HK-2 (cell line): ENCODE measurements around the gene S100Z.
"Not testable (repeated sequence)": the region's sequence is repeated elsewhere in the genome, so short reads cannot be mapped to it uniquely, and the experiment has no call there.

ENCODE experiments used
- DNase-seq: peaks from one replicate; pipeline ENCODE4 v3.0.0-alpha.2; 2018; ENCODE audit not compliant: unreplicated experiment

The S100Z gene

DNA sequence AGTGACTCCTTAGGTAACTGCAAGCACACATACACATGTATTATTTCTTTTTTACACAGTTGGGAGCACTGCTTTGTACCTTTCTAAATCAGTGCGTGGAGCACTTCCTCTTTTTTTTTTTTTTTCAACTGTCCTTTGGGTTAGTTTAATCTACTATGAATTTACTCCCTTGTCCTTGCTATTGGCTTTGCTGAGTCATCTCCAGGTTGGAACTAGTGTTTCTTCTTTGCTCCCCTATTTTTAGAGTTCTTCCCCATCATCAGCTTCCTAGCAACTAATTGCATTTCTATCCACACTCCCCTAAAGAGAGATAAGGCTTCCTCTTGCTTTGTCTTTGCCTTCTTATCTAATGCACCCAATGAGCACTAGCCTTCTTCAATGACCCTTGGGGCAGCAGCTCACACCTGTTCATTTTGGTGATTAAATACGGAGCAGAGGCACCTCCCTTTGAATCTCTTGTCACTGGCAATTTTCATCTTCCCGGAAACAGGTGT is 24.3 kb downstream of the S100Z start:
- no peak for DNase-seq

DNA sequence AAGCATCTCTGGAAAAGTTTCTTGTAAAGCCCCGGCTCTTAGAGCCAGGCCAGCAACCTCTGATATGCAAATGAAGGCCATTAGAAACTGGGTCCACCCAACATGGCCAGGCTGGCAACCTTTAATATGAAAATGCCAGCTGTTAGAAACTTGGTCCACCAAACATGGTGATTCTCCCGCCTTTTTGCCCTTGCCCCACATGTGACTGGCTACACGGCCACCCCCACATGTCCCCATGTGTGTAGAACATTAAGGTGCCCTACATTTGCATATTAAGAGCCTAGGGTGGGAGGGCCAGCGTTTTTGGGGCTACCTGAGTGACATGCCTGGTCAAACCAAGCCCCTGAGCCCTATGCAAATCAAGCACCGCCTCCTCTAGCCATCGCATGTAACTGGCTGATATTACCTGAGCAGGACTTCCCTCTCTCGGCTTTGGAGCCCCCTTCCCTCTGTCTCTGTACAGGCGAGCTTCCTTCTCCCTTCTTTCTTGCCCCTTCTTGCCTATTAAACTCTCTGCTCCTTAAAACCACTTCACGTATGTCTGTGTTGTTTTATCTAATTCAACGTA is 39.0 kb downstream of the S100Z start:
- no peak for DNase-seq

GRCh38 chr5:76893294-76893693 is 43.5 kb downstream of the S100Z start:
- DNase-seq: no peak

- no peak for DNase-seq
These were observed 46.4 kb downstream of the S100Z start for GRCh38 chr5:76896196-76896595.

GRCh38 chr5:76901522-76901921 is 51.7 kb downstream of the S100Z start:
- DNase-seq: no peak

GRCh38 chr5:76908166-76908565 is 58.4 kb downstream of the S100Z start:
- no peak for DNase-seq

- not testable (repeated sequence) for DNase-seq
These were observed 60.6 kb downstream of the S100Z start for GRCh38 chr5:76910344-76910933.

DNA sequence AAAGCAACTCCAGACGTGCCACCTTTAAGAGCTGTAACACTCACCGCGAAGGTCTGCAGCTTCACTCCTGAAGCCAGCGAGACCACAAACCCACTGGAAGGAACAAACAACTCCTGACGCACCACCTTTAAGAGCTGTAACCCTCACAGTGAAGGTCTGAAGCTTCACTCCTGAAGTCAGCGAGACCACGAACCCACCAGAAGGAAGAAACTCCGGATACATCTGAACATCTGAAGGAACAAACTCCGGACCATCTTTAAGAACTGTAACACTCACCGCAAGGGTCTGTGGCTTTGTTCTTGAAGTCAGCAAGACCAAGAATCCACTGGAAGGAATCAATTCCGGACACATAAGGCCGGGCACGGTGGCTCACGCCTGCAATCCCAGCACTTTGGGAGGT is 64.9 kb downstream of the S100Z start:
- not testable (repeated sequence) for DNase-seq

GRCh38 chr5:76918539-76918938 is 68.7 kb downstream of the S100Z start:
- no peak for DNase-seq

DNA sequence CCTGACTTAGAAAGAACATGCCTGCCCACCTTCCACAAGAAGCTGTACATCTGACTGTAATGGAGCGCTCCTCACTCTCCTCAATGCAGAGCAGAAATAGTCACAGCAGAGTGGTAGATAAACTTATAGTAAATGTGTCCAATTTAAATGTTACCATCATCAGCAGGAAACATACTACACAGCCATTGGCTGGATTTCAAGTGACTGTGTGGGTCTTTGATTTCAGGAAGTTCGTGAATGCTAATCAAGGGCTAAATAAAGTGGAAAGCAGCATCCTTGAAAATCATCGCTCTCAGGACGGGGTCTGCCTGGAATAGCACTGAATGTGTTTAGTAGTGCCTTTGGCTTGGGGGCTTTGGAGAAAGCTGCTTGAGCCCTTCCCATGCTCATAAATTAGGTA is 70.7 kb downstream of the S100Z start:
- no peak for DNase-seq

DNA sequence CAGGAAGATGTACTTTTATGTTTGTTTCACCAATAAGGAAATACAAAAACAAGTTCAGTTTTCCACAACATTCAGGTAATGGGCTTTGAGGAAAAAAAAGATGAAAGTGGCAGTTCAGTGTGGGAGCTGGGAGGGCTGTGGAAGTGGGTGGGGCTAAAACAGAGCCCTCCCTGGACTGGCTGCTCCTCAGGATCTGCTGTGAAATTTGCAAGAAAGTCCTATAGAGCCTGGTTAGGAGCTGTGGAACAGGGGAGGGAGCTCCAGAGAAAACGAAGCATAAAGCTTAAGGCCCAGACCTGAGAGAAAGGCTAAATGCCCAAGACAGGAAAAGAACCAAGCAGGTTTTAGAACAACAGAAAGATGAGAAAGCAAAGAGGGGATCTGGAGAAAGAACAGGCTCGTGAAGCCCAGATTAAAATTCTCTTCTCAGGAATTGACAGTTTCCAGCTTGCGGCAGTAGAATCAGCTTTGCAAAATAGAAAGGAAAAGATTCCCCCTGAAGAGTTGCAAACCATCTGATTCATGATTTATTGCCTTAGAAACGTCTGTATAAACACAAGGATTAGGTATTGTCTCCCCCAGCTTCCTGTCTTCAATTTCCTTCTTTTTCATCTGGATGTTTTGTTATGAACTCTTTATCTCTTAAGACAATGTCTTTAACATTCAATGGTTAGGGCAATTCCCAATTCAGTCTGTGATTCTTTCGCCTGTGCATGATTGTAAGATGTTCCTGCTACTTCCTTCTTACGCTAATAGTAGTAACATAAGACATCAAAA is 76.7 kb downstream of the S100Z start:
- DNase-seq: no peak

DNA sequence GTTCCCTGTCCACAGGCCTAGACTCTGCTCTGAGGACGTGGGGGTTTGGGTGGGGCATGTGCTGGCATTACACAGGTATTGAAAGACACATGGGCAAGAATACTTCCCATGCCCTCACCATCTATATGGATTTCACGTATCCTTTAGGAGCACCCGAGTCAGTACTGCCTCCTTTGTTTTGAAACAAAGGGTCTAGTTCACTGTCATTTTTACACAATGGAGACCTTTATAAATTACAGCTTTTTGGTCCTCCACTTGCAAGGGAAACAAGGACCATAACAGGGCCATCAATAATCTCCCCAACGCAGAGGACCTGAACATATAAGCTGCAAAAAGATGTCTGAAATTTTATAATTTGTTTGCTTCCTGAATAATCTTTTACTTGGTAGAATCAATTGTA is 78.1 kb downstream of the S100Z start:
- no peak for DNase-seq

DNA sequence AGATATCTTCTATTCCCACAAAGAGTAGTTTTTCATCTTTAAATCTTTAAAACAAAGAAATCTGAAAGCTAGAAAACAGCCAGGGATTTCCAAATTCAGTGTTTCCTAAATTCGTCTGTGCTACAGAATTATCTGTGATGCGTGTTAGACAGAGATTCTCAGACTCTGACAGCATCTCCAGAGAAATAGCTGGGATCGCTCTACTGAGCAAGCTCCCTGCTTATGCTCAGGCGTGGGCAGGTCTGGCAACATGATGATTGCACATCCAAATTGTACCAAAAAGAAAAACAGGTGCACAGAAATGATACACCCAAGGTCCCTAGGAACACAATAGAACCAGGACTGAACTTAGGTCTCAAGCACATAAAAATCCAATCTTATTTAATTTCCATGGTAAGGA is 80.3 kb downstream of the S100Z start:
- no peak for DNase-seq

GRCh38 chr5:76938177-76938576 is 88.4 kb downstream of the S100Z start:
- DNase-seq: no peak

GRCh38 chr5:76941000-76941399 is 91.2 kb downstream of the S100Z start:
- no peak for DNase-seq

GRCh38 chr5:76941442-76941841 is 91.6 kb downstream of the S100Z start:
- no peak for DNase-seq

DNA sequence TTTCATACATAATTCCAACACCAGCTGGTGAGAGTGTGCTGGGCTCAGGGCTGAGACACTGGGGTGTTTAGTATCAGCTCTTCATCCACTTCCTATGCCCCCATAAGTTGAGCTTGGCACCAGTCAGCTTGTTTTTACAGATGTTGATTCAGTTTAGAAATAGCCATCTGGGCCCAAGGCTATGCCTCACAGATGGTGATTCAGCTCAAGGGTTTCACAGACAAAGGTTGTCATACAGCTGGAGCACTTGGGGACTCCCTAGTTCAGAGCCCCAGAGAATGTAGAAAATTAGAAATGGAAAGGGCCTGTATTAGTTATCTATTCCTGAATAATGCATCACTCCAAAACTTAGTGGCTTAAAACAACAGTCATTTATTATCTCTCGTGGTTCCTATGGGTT is 92.8 kb downstream of the S100Z start:
- DNase-seq: no peak

GRCh38 chr5:76943006-76943405 is 93.2 kb downstream of the S100Z start:
- no peak for DNase-seq

DNA sequence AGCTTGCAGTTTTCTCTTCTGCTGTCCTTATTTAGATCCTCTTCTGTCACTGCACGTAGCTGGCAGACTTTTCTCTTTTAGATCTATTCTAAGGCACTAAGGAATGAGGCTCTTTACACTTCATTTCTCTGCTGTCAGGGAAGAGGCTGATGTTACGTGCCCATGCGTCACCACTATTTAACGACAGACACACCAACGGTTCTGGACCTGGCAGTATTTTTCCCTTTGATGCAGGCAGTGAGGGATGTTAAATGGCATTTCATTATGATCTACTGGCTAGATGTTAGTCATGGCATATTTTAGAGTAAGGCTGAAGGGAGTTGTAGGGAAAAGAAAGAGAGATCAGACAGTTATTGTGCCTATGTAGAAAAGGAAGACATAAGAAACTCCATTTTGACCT is 94.8 kb downstream of the S100Z start:
- DNase-seq: no peak

DNA sequence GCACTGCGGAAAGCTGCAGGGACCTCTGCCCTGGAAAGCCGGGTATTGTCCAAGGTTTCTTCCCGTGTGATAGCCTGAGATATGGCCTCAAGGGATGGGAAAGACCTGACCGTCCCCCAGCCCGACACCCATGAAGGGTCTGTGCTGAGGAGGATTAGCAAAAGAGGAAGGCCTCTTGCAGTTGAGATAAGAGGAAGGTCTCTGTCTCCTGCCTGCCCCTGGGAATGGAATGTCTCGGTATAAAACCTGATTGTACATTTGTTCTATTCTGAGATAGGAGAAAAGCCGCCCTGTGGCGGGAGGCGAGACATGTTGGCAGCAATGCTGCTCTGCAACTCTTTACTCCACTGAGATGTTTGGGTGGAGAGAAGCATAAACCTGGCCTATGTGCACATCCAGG is 95.4 kb downstream of the S100Z start:
- DNase-seq: not testable (repeated sequence)

GRCh38 chr5:76946090-76946489 is 96.3 kb downstream of the S100Z start:
- no peak for DNase-seq

GRCh38 chr5:76947082-76947503 is 97.3 kb downstream of the S100Z start:
- DNase-seq: no peak
